ENCODE results near the gene FAM227B.
"Not testable (repeated sequence)": the region's sequence is repeated elsewhere in the genome, so short reads cannot be mapped to it uniquely, and the experiment has no call there.

The FAM227B gene

GRCh38 chr15:49610157-49610918 is 10.3 kb downstream of the FAM227B start:
- DNase-seq (ENCODE audit: low spot score), result no peak

- no peak for DNase-seq (ENCODE audit: low spot score)
Observed at GRCh38 chr15:49606594-49606993, 14.0 kb downstream of the FAM227B start.

GRCh38 chr15:49605588-49605987 is 15.0 kb downstream of the FAM227B start:
- no peak for DNase-seq (ENCODE audit: low spot score)

- DNase-seq (ENCODE audit: low spot score), result no peak
Observed at GRCh38 chr15:49604625-49605409, 15.8 kb downstream of the FAM227B start.

GRCh38 chr15:49592829-49593316 is 27.7 kb downstream of the FAM227B start:
- DNase-seq (ENCODE audit: low spot score), result not testable (repeated sequence)

- no peak for DNase-seq (ENCODE audit: low spot score)
Observed at GRCh38 chr15:49589030-49589429, 31.6 kb downstream of the FAM227B start.

- no peak for DNase-seq (ENCODE audit: low spot score)
Observed at GRCh38 chr15:49573421-49573820, 47.2 kb downstream of the FAM227B start.

GRCh38 chr15:49570672-49571071 is 49.9 kb downstream of the FAM227B start:
- no peak for DNase-seq (ENCODE audit: low spot score)

- no peak for DNase-seq (ENCODE audit: low spot score)
Observed at GRCh38 chr15:49570174-49570573, 50.4 kb downstream of the FAM227B start.

- no peak for DNase-seq (ENCODE audit: low spot score)
Observed at GRCh38 chr15:49560045-49560444, 60.6 kb downstream of the FAM227B start.

GRCh38 chr15:49558929-49559328 is 61.7 kb downstream of the FAM227B start:
- DNase-seq (ENCODE audit: low spot score), result no peak

- DNase-seq (ENCODE audit: low spot score), result no peak
Observed at GRCh38 chr15:49556437-49556836, 64.2 kb downstream of the FAM227B start.

- not testable (repeated sequence) for DNase-seq (ENCODE audit: low spot score)
Observed at GRCh38 chr15:49550342-49550741, 70.3 kb downstream of the FAM227B start.

GRCh38 chr15:49538520-49538919 is 82.1 kb downstream of the FAM227B start:
- no peak for DNase-seq (ENCODE audit: low spot score)

GRCh38 chr15:49530092-49530491 is 90.5 kb downstream of the FAM227B start:
- no peak for DNase-seq (ENCODE audit: low spot score)

- DNase-seq (ENCODE audit: low spot score), result no peak
Observed at GRCh38 chr15:49528289-49528688, 92.3 kb downstream of the FAM227B start.

GRCh38 chr15:49521802-49522201 is 98.8 kb downstream of the FAM227B start:
- no peak for DNase-seq (ENCODE audit: low spot score)

GRCh38 chr15:49512739-49513138 is 107.9 kb downstream of the FAM227B start:
- DNase-seq (ENCODE audit: low spot score), result not testable (repeated sequence)

- DNase-seq (ENCODE audit: low spot score), result no peak
Observed at GRCh38 chr15:49507261-49507660, 113.4 kb downstream of the FAM227B start.

GRCh38 chr15:49506341-49506740 is 114.3 kb downstream of the FAM227B start:
- DNase-seq (ENCODE audit: low spot score), result no peak

GRCh38 chr15:49501586-49501985 is 119.0 kb downstream of the FAM227B start:
- DNase-seq (ENCODE audit: low spot score), result no peak

GRCh38 chr15:49495993-49496753 is 124.4 kb downstream of the FAM227B start:
- DNase-seq (ENCODE audit: low spot score), result no peak
